ENCODE results near the gene CTNNA2.

DNA sequence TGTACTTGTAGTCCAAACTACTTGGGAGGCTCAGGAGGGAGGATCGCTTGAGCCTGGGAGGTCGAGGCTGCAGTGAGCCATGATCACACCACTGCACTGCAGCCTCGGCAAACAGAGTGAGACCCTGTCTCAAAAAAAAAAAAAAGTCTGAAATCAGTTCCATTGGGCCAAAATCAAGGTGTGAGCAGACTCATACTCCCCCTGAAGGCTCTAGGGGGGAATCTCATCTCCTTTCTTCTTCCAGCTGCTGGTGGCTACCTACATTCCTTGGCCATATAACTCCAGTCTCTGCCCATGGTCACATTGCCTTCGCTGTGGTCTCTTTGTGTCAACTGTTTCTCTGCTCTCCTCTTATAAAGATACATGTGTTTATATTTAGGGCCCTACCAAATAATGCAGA, 557.7 kb downstream of the CTNNA2 start:
- no peak for TF ChIP-seq CTCF (IDR thresholded peaks at IDR 0.05; ENCODE audit: borderline replicate concordance, extremely low read depth, low read length, poor library complexity, severe bottlenecking)
- TF ChIP-seq EZH2 (IDR thresholded peaks at IDR 0.05; ENCODE audit: borderline replicate concordance, low read depth, low read length, severe bottlenecking): no peak
